KMS-11 (cell line): ENCODE measurements around the gene TBCD.

Experiments
- H2AFZ ChIP-seq: fragments of 200-600 bp; sonication (generic); 2 replicates; pipeline ENCODE4 v1.6.1; 2016; ENCODE audit warnings: antibody characterized with exemption, mixed run types, low read depth
- H3K27ac ChIP-seq: fragments of 200-600 bp; sonication (generic); 2 replicates; pipeline ENCODE4 v1.6.1; 2016; ENCODE audit warnings: mild to moderate bottlenecking, mixed run types
- H3K27me3 ChIP-seq: fragments of 200-600 bp; sonication (generic); 2 replicates; pipeline ENCODE4 v1.6.1; 2017; ENCODE audit warnings: mild to moderate bottlenecking, low read depth, mixed run types, moderate library complexity; ENCODE audit not compliant: insufficient read depth
- H3K36me3 ChIP-seq: fragments of 200-600 bp; sonication (generic); 2 replicates; pipeline ENCODE4 v1.6.1; 2017; ENCODE audit warnings: mild to moderate bottlenecking, mixed run types; ENCODE audit not compliant: insufficient read depth
- H3K4me1 ChIP-seq: fragments of 200-600 bp; sonication (generic); 2 replicates; pipeline ENCODE4 v1.6.1; 2016; ENCODE audit warnings: mild to moderate bottlenecking, low read depth, mixed run types; ENCODE audit not compliant: poor library complexity, severe bottlenecking
- H3K4me2 ChIP-seq: fragments of 200-600 bp; sonication (generic); 2 replicates; pipeline ENCODE4 v1.7.0; 2016; ENCODE audit warnings: mild to moderate bottlenecking, mixed run types
- H3K4me3 ChIP-seq: fragments of 200-600 bp; sonication (generic); IDR thresholded peaks from 2 replicates; pipeline ENCODE4 v1.6.1; 2017; ENCODE audit warnings: low read depth, low read length, mixed read lengths; ENCODE audit not compliant: insufficient read depth
- H3K79me2 ChIP-seq: fragments of 200-600 bp; sonication (generic); 2 replicates; pipeline ENCODE4 v1.6.1; 2016; ENCODE audit warnings: low read depth, mixed run types; ENCODE audit not compliant: insufficient read depth
- H3K9ac ChIP-seq: fragments of 200-600 bp; sonication (generic); 2 replicates; pipeline ENCODE4 v1.6.1; 2016; ENCODE audit warnings: mild to moderate bottlenecking, mixed run types
- H4K20me1 ChIP-seq: fragments of 200-600 bp; sonication (generic); 2 replicates; pipeline ENCODE4 v1.6.1; 2016; ENCODE audit warnings: mild to moderate bottlenecking, mixed run types; ENCODE audit not compliant: insufficient read depth
- TF ChIP-seq, protein P1 (sequence below): fragments of 200-600 bp; sonication (generic); conservative IDR thresholded peaks from 2 replicates; pipeline ENCODE4 v1.6.1; 2017; ENCODE audit warnings: low read depth, mild to moderate bottlenecking, antibody characterized with exemption, low read length, moderate library complexity, mixed read lengths

TBCD gene

DNA sequence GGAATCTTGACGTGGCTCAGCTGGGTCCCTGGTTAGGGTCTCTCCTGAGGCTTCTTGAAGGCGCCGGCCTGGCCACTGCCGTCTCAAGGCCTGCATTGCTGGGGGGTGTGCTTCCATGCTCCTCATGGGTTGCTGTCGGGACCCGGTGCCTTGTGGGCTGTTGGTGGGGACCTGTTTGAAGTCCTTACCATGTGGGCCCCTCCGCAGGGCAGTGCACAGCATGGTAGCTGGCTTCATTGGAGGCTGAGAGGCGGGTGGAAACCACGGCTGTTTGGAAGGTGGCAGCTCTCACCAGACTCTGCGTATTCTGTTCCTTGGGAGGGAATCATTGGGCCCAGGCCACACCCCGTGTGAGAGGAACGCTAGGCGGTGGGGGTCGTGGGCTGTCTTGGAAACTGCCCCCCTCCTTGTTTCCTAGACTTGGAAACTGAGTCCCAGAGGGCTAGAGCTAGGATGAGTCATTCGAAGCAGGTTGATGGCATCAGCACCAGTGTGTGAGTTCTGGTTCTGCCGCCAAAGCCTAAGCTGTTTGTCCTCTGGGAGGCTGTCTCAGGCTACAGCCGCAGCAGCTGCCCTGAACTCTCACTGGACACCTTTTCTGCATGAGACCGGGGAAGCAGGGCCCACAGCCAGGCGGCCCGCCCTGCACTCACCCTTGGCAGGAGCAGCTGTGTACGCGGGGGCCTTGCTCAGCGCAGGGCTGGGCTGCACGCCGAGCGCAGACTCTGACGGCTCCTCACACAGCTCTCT lies 52.8 kb downstream of the TBCD start:
- TF ChIP-seq, protein P1, sequence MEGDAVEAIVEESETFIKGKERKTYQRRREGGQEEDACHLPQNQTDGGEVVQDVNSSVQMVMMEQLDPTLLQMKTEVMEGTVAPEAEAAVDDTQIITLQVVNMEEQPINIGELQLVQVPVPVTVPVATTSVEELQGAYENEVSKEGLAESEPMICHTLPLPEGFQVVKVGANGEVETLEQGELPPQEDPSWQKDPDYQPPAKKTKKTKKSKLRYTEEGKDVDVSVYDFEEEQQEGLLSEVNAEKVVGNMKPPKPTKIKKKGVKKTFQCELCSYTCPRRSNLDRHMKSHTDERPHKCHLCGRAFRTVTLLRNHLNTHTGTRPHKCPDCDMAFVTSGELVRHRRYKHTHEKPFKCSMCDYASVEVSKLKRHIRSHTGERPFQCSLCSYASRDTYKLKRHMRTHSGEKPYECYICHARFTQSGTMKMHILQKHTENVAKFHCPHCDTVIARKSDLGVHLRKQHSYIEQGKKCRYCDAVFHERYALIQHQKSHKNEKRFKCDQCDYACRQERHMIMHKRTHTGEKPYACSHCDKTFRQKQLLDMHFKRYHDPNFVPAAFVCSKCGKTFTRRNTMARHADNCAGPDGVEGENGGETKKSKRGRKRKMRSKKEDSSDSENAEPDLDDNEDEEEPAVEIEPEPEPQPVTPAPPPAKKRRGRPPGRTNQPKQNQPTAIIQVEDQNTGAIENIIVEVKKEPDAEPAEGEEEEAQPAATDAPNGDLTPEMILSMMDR, result no peak
- H4K20me1 ChIP-seq, result 0 out of 2 replicates have a peak, but pooled peaks cover 4% of the 10 kb centered on the region
- no peak overlapping the region for H3K9ac ChIP-seq
- no peaks in the 10 kb centered on the region for H3K27me3 ChIP-seq
- H3K4me2 ChIP-seq, result no peak overlapping the region
- H3K27ac ChIP-seq, result no peak overlapping the region
- H3K4me1 ChIP-seq, result no peaks in the 10 kb centered on the region
- H3K79me2 ChIP-seq, result no peaks in the 10 kb centered on the region
- H3K36me3 ChIP-seq, result no peaks in the 10 kb centered on the region
- H2AFZ ChIP-seq, result no peak overlapping the region
- H3K4me3 ChIP-seq, result no peak overlapping the region

DNA sequence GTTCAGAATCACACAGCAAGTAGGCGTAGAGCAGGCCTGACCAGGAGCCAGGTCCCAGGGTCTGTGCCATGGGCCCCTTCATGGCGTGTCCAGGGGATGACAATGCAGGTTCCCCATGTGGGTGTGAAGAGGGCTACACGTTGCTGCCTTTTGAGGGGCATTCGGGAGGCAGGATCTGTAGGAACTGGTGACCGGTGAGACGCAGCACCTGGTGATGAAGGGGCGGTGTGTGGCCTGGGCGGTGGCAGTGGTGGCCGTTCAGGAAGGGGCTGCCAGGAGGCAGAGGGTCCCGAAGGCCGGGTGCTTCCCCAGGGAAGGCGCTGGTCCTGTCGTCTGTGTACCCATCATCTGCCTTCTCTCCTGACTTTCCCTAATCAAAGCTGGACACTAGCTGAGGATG lies 53.4 kb downstream of the TBCD start:
- no peak overlapping the region for H3K27ac ChIP-seq
- H2AFZ ChIP-seq, result no peak overlapping the region
- TF ChIP-seq, protein P1, result no peak
- H4K20me1 ChIP-seq, result 0 out of 2 replicates have a peak, but pooled peaks cover 4% of the 10 kb centered on the region
- H3K4me1 ChIP-seq, result no peaks in the 10 kb centered on the region
- no peak overlapping the region for H3K4me3 ChIP-seq
- no peaks in the 10 kb centered on the region for H3K79me2 ChIP-seq
- no peak overlapping the region for H3K9ac ChIP-seq
- H3K27me3 ChIP-seq, result no peaks in the 10 kb centered on the region
- H3K4me2 ChIP-seq, result no peak overlapping the region
- H3K36me3 ChIP-seq, result no peaks in the 10 kb centered on the region

DNA sequence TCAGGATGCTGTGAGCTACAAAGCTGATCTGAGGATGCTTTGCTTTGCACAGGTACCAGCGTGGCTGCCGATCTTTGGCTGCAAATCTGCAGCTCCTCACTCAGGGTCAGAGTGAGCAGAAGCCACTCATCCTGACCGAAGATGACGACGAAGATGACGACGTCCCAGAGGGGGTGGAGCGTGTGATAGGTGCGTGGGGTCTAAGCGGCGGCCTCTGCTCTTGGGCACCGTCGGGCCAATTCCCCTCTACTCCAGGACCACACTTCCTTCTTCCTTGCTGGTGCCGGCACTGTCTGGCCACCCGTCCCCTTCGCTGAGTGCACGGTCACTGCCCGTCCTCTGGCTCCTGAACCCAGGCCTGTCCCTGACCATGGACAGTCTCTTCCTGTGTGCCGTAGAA lies 54.0 kb downstream of the TBCD start:
- Histone ChIP-seq H3K36me3 (no peaks in the 10 kb centered on the region), H4K20me1 (0 out of 2 replicates have a peak, but pooled peaks cover 4% of the 10 kb centered on the region)

DNA sequence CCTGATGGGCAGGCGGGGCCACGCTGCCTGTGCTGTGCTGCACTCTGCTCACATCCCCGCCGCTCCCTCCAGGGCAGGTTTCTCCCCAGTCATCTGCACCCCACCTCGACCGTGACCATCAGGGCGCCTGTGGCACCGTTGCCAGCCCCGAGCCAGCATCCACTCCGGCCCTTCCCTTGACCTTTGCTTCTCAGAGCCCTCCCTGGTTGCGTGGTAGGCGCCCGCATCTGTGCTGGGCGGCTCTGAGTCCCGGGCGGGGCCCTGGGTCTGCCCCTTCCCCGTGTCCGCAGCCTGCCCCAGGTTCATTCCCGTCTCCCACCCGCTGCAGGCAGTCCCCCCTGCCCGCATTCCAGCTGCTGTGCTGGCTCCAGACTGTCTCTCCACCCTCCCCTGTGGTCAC lies 54.8 kb downstream of the TBCD start:
- no peaks in the 10 kb centered on the region for H3K36me3 ChIP-seq
- TF ChIP-seq, protein P1, result no peak
- no peaks in the 10 kb centered on the region for H3K79me2 ChIP-seq
- H3K4me2 ChIP-seq, result no peak overlapping the region
- no peak overlapping the region for H3K9ac ChIP-seq
- no peak overlapping the region for H3K27ac ChIP-seq
- no peaks in the 10 kb centered on the region for H3K27me3 ChIP-seq
- no peak overlapping the region for H3K4me3 ChIP-seq
- H2AFZ ChIP-seq, result no peak overlapping the region
- no peaks in the 10 kb centered on the region for H3K4me1 ChIP-seq
- 0 out of 2 replicates have a peak, but pooled peaks cover 4% of the 10 kb centered on the region for H4K20me1 ChIP-seq

More for the DNA sequence above, 54.0 kb downstream of the TBCD start:
- no peaks in the 10 kb centered on the region for H3K27me3 ChIP-seq
- H3K79me2 ChIP-seq, result no peaks in the 10 kb centered on the region
- TF ChIP-seq, protein P1, result no peak
- no peak overlapping the region for H3K4me3 ChIP-seq
- no peak overlapping the region for H3K27ac ChIP-seq
- H2AFZ ChIP-seq, result no peak overlapping the region
- no peak overlapping the region for H3K4me2 ChIP-seq
- H3K9ac ChIP-seq, result no peak overlapping the region
- no peaks in the 10 kb centered on the region for H3K4me1 ChIP-seq
